Astrocyte (in vitro differentiated cells and primary cell): ENCODE results near the gene GREB1.

Source experiments
- EZH2 ChIP-seq: IDR thresholded peaks from 2 replicates; pipeline ENCODE4 v1.6.1; 2012; ENCODE audit warnings: mild to moderate bottlenecking, low read length, inconsistent platforms; ENCODE audit not compliant: insufficient read depth
- TF ChIP-seq, protein P1 (sequence below): IDR thresholded peaks from 2 replicates; pipeline ENCODE4 v1.5.1; 2011; ENCODE audit warnings: low read depth, mild to moderate bottlenecking, inconsistent platforms, low read length, moderate library complexity; ENCODE audit not compliant: insufficient read depth

- TF ChIP-seq, protein P1, sequence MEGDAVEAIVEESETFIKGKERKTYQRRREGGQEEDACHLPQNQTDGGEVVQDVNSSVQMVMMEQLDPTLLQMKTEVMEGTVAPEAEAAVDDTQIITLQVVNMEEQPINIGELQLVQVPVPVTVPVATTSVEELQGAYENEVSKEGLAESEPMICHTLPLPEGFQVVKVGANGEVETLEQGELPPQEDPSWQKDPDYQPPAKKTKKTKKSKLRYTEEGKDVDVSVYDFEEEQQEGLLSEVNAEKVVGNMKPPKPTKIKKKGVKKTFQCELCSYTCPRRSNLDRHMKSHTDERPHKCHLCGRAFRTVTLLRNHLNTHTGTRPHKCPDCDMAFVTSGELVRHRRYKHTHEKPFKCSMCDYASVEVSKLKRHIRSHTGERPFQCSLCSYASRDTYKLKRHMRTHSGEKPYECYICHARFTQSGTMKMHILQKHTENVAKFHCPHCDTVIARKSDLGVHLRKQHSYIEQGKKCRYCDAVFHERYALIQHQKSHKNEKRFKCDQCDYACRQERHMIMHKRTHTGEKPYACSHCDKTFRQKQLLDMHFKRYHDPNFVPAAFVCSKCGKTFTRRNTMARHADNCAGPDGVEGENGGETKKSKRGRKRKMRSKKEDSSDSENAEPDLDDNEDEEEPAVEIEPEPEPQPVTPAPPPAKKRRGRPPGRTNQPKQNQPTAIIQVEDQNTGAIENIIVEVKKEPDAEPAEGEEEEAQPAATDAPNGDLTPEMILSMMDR: no peak
- TF ChIP-seq EZH2: no peak
Measured at GRCh38 chr2:11581797-11582611, 48.2 kb downstream of the GREB1 start.
